WERI-Rb-1 (cell line): Measurements from ENCODE around the gene ACSL5.

ENCODE experiments used
- DNase-seq: peaks from one replicate; pipeline ENCODE4 v3.0.0-alpha.2; 2020
- H3K27ac ChIP-seq: fragments of 250-450 bp; sonication (Bioruptor Pico); 2 replicates; pipeline ENCODE4 v1.5.1; 2020; ENCODE audit warnings: mild to moderate bottlenecking, moderate library complexity
- H3K27me3 ChIP-seq: fragments of 250-450 bp; sonication (Bioruptor Pico); 2 replicates; pipeline ENCODE4 v1.5.1; 2021; ENCODE audit warnings: mild to moderate bottlenecking, low read depth, moderate library complexity; ENCODE audit not compliant: insufficient read depth, severe bottlenecking
- H3K36me3 ChIP-seq: fragments of 250-450 bp; sonication (Bioruptor Pico); 2 replicates; pipeline ENCODE4 v1.5.1; 2020; ENCODE audit warnings: mild to moderate bottlenecking, moderate library complexity
- H3K4me3 ChIP-seq: 2 replicates; pipeline ENCODE4 v1.5.1; 2011; ENCODE audit warnings: low read depth, mild to moderate bottlenecking, control low read depth, low read length
- H3K9me3 ChIP-seq: fragments of 250-450 bp; sonication (Bioruptor Pico); 2 replicates; pipeline ENCODE4 v1.5.1; 2021; ENCODE audit warnings: mild to moderate bottlenecking, moderate library complexity; ENCODE audit not compliant: severe bottlenecking
- TF ChIP-seq, protein P1 (sequence below): IDR thresholded peaks from 2 replicates; pipeline ENCODE4 v1.5.1; 2011; ENCODE audit warnings: low read depth, mild to moderate bottlenecking, control low read depth, inconsistent platforms, low read length

The ACSL5 gene

DNA sequence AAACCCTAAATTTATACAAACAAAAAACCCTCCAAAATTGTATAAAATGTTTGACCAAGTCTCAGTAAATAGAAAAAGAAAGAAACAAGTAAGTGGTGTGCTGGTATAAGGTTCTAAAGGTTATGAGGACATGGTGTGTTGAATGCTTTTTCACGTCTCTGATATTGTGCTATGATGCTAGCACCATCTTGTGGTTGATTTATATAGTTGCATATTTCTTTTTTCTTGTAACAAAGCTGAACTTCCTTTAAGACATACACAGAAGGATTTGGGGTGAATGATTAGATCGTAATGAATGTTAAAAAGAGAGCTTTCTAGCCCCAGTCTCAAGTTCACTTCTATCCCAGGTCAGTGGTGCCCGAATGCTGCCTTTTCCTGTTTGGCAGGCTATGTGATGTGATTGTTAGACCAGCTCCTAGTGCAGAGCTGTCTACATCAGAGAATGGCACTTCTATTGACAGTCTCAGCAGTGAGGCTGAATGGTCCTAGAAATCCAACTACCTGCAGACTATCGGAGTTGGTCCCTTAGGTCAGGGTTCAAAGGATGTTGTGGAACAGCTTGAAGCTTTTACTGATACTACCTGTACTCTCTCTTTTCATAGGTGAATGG lies 98.1 kb downstream of the ACSL5 start:
- H3K9me3 ChIP-seq = no peaks in the 10 kb centered on the region
- no peak overlapping the region for H3K4me3 ChIP-seq
- H3K27ac ChIP-seq = no peak overlapping the region
- no peaks in the 10 kb centered on the region for H3K27me3 ChIP-seq
- TF ChIP-seq, protein P1, sequence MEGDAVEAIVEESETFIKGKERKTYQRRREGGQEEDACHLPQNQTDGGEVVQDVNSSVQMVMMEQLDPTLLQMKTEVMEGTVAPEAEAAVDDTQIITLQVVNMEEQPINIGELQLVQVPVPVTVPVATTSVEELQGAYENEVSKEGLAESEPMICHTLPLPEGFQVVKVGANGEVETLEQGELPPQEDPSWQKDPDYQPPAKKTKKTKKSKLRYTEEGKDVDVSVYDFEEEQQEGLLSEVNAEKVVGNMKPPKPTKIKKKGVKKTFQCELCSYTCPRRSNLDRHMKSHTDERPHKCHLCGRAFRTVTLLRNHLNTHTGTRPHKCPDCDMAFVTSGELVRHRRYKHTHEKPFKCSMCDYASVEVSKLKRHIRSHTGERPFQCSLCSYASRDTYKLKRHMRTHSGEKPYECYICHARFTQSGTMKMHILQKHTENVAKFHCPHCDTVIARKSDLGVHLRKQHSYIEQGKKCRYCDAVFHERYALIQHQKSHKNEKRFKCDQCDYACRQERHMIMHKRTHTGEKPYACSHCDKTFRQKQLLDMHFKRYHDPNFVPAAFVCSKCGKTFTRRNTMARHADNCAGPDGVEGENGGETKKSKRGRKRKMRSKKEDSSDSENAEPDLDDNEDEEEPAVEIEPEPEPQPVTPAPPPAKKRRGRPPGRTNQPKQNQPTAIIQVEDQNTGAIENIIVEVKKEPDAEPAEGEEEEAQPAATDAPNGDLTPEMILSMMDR = peak; percentile 54
- no peaks in the 10 kb centered on the region for H3K36me3 ChIP-seq
- DNase-seq = no peak

DNA sequence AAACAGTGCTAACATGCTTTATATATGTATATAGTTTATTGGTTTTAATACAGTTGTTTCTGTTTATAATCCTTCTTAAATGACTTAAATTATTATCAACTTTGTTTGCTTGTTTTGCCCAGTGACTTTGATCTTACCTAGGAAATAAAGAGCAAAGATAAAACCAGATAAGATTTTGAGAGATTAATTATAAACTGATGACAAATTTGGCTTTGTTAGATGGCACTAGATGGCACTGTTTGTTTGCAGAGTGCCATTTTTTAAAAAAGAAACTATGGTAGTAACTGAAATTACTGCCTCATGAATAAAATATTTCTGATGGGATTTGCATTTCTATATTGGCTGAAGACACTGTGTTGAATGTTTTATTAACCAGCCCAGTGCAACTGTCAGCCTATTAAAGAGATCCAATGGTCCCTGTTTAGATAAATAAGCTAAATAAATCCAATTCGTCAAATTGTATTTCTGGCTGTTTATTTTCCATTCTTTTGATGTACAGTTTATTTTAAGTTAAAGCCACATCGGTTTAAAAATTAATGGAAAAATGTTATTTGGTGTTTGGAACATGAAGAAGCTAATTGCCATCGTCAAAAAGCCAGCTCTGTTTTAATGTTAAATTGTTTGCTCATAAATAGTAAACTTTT lies 101.8 kb downstream of the ACSL5 start:
- DNase-seq = no peak
- no peak overlapping the region for H3K27ac ChIP-seq
- H3K9me3 ChIP-seq = no peaks in the 10 kb centered on the region
- TF ChIP-seq, protein P1 = 0 out of 2 replicates have a peak, but pooled peaks have one; percentile 6
- H3K36me3 ChIP-seq = no peaks in the 10 kb centered on the region
- no peak overlapping the region for H3K4me3 ChIP-seq
- no peaks in the 10 kb centered on the region for H3K27me3 ChIP-seq
